ENCODE results near the gene TMEM108. TPM values are rescaled to one million over a fixed set of nuclear protein-coding genes. Genes with fewer than 3 reads are reported as not detected.

The TMEM108 gene
- not detected in 2 replicates for total RNA-seq (2014; rRNA removed; shearing (Covaris generic))
- not detected in 2 replicates for total RNA-seq (2022)
- percentile 0 among the genes with signal in this experiment for Bru-seq, nascent RNA
- percentile 0 among the genes with signal in this experiment for BruChase-seq, experiment 1, labeled RNA remaining after a 6-hour chase
- not detected for BruChase-seq, experiment 2, labeled RNA remaining after a 2-hour chase
- long read RNA-seq, partial matches to known transcripts, result 0 of 18 reads
- long read RNA-seq, other reads (novel, unspliced or antisense), result 18 of 18 reads

DNA sequence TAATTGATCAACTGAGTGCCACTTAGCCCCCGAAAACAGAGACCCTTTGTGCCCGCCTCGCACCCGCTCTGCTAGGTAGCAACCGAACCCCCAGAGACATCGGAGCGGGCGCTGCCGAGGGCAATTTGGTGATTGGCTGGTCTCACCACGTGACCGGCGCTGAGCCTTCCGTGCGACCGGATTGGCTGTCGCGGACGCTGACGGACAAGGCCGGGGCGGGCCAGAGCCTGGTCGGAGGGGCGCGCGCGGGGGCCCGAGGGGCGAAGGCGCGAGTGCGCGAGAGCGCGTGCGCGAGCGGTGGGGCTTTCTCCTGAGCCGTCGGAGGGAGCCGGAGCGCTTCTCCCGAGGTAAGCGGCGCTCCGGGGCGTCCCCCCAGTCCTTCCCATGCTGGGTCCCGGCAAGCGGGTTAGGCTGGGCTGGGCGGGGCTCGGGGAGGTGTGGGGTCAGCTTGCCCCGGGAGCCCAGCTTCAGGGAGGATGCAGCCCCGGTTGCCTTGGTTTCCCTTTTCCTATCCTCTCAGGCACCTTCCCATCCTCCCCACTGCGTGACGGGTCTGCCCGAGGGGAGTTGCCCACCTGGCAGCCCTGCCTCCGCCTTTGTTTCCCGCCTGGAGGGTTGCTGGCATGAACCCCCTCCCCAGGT is at the start of gene TMEM108:
TSS of gene TMEM108 (plus strand) at position 303 of the 642 bp plus-strand sequence.
- no TSS peak for BruUV-seq (replicated peaks)
- no peak for DNase-seq (ENCODE audit: low spot score)
- no peaks in the 10 kb centered on the region for H3K79me2 ChIP-seq (ENCODE audit: insufficient read depth, low read depth, low read length)
- H4K20me1 ChIP-seq (ENCODE audit: insufficient read depth, low read length), result no peaks in the 10 kb centered on the region
- H3K27ac ChIP-seq (ENCODE audit: low read depth, low read length, poor library complexity, severe bottlenecking), result no peak within 1 kb of the TSS
- H3K9me2 ChIP-seq (ENCODE audit: insufficient read depth, low read length), result no peaks in the 10 kb centered on the region
- no peaks in the 10 kb centered on the region for H3K9me3 ChIP-seq (ENCODE audit: low read length)
- no peak within 1 kb of the TSS for H2AFZ ChIP-seq (ENCODE audit: low read length)
- POLR2A ChIA-PET, result interaction anchor here (0.9 kb wide), 1 partner anchor 31 kb away, joined by 3 read pairs; no protein-coding TSS in a partner anchor
- H3K36me3 ChIP-seq (ENCODE audit: insufficient read depth, low read length), result no peaks in the 10 kb centered on the region
- TF ChIP-seq, protein P1, sequence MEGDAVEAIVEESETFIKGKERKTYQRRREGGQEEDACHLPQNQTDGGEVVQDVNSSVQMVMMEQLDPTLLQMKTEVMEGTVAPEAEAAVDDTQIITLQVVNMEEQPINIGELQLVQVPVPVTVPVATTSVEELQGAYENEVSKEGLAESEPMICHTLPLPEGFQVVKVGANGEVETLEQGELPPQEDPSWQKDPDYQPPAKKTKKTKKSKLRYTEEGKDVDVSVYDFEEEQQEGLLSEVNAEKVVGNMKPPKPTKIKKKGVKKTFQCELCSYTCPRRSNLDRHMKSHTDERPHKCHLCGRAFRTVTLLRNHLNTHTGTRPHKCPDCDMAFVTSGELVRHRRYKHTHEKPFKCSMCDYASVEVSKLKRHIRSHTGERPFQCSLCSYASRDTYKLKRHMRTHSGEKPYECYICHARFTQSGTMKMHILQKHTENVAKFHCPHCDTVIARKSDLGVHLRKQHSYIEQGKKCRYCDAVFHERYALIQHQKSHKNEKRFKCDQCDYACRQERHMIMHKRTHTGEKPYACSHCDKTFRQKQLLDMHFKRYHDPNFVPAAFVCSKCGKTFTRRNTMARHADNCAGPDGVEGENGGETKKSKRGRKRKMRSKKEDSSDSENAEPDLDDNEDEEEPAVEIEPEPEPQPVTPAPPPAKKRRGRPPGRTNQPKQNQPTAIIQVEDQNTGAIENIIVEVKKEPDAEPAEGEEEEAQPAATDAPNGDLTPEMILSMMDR (conservative IDR thresholded peaks at IDR 0.05; ENCODE audit: low read length), result no peak
- TF ChIP-seq EZH2phosphoT487 (IDR thresholded peaks at IDR 0.05; ENCODE audit: borderline replicate concordance, low read depth, low read length), result no peak
- H3K4me3 ChIP-seq (ENCODE audit: low read depth, low read length, poor library complexity, severe bottlenecking), result no peak within 1 kb of the TSS
- no peaks in the 10 kb centered on the region for H3K4me1 ChIP-seq (ENCODE audit: insufficient read depth, low read length, poor library complexity, severe bottlenecking)
- no peak within 1 kb of the TSS for H3K4me2 ChIP-seq (ENCODE audit: low read length)
- CTCF ChIA-PET (ENCODE audit: unreplicated experiment), result no interaction called here
- intact Hi-C loops (cut with micrococcal nuclease; ENCODE audit: unreplicated experiment), result no loop called here

DNA sequence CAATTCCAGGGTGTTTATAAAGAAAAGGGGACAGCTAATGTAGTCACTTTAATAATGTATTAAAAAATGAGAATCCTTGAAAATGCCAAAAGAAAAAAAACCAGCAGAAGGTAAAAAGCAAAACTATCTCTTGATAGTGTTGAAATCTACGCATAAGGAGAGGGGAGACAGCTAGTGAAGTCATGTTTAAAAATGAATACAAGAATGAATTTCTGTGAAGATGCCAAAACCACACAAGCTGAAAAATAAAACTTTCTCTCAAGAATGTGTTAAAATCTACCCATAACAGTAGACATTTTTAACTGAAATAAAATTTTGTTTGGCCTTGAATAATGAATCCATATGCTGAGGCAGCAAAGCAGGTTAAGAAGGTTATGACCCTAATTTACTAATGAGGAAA is 42.2 kb upstream of the TMEM108 start:
- Histone ChIP-seq H3K27ac (ENCODE audit: low read depth, low read length, poor library complexity, severe bottlenecking) (no peak overlapping the region), H2AFZ (ENCODE audit: low read length) (no peak overlapping the region), H3K4me1 (ENCODE audit: insufficient read depth, low read length, poor library complexity, severe bottlenecking) (no peaks in the 10 kb centered on the region), H3K9me3 (ENCODE audit: low read length) (no peaks in the 10 kb centered on the region), H4K20me1 (ENCODE audit: insufficient read depth, low read length) (no peaks in the 10 kb centered on the region), H3K4me2 (ENCODE audit: low read length) (no peak overlapping the region), H3K79me2 (ENCODE audit: insufficient read depth, low read depth, low read length) (no peaks in the 10 kb centered on the region), H3K36me3 (ENCODE audit: insufficient read depth, low read length) (no peaks in the 10 kb centered on the region), H3K9me2 (ENCODE audit: insufficient read depth, low read length) (no peaks in the 10 kb centered on the region), H3K4me3 (ENCODE audit: low read depth, low read length, poor library complexity, severe bottlenecking) (no peak overlapping the region)
- BruUV-seq (replicated peaks), result no TSS peak
- CTCF ChIA-PET (ENCODE audit: unreplicated experiment), result no interaction called here
- TF ChIP-seq, protein P1 (conservative IDR thresholded peaks at IDR 0.05; ENCODE audit: low read length), result no peak
- TF ChIP-seq EZH2phosphoT487 (IDR thresholded peaks at IDR 0.05; ENCODE audit: borderline replicate concordance, low read depth, low read length), result no peak
- intact Hi-C loops (cut with micrococcal nuclease; ENCODE audit: unreplicated experiment), result no loop called here
- POLR2A ChIA-PET, result no interaction called here
- no peak for DNase-seq (ENCODE audit: low spot score)
